HEK293 (cell line): ENCODE results near the gene SLC43A1.

Experiments used
- CTCF ChIA-PET: fragments of 350-600 bp; formaldehyde crosslinking; extraction: SDS; loops from one replicate; lab custom pipeline; 2021; ENCODE audit warnings: antibody characterized with exemption; lab: Yijun Ruan, JAX
- POLR2A ChIA-PET: fragments of 300-600 bp; formaldehyde crosslinking; extraction: SDS; loops from one replicate; lab custom pipeline; 2020; ENCODE audit warnings: antibody characterized with exemption, inconsistent platforms; lab: Yijun Ruan, JAX
- H3K27ac ChIP-seq: fragments of 200-500 bp; sonication (Bioruptor generic); 2 replicates; pipeline ENCODE4 v1.5.1; 2014; ENCODE audit warnings: low read depth, low read length, control low read depth, inconsistent platforms; ENCODE audit errors: extremely low read depth
- H3K36me3 ChIP-seq, 2 experiments: fragments of 200-500 bp in 1 of 2; sonication (Bioruptor generic) in 1 of 2; 1 replicate in 1 of 2; 2 replicates in 1 of 2; pipeline ENCODE4 v1.5.1; 2014 to 2017; ENCODE audit warnings: inconsistent platforms in 2 of 2, low read length in 2 of 2; ENCODE audit not compliant: control insufficient read depth in 2 of 2, insufficient read depth in 1 of 2
- H3K4me1 ChIP-seq: fragments of 200-500 bp; sonication (Bioruptor generic); 2 replicates; pipeline ENCODE4 v1.5.1; 2014; ENCODE audit warnings: mild to moderate bottlenecking, low read length, inconsistent platforms; ENCODE audit not compliant: control insufficient read depth, insufficient read depth
- H3K4me3 ChIP-seq: 2 replicates; pipeline ENCODE4 v1.5.1; 2011; ENCODE audit warnings: low read depth, mild to moderate bottlenecking, control low read depth, low read length, moderate library complexity
- H3K9me3 ChIP-seq: fragments of 200-500 bp; sonication (Bioruptor generic); 2 replicates; pipeline ENCODE4 v1.5.1; 2014; ENCODE audit warnings: low read depth, low read length, inconsistent platforms; ENCODE audit not compliant: control insufficient read depth, insufficient read depth
- GLI4 ChIP-seq: fragments of 450-650 bp; formaldehyde crosslinking; IDR thresholded peaks from 2 replicates; pipeline ENCODE4 v1.5.1; 2016; ENCODE audit warnings: missing biosample characterization, missing genetic modification characterization
- KLF9 ChIP-seq: fragments of 450-650 bp; formaldehyde crosslinking; IDR thresholded peaks from 2 replicates; pipeline ENCODE4 v1.5.1; 2016; ENCODE audit warnings: missing biosample characterization, missing genetic modification characterization, low read depth
- SP3 ChIP-seq: fragments of 450-650 bp; formaldehyde crosslinking; IDR thresholded peaks from 2 replicates; pipeline ENCODE4 v1.5.1; 2016; ENCODE audit warnings: missing biosample characterization, missing genetic modification characterization
- ZBTB17 ChIP-seq: fragments of 450-650 bp; formaldehyde crosslinking; IDR thresholded peaks from 2 replicates; pipeline ENCODE4 v1.5.1; 2016; ENCODE audit warnings: missing biosample characterization, missing genetic modification characterization
- ZBTB7A ChIP-seq: fragments of 450-650 bp; formaldehyde crosslinking; IDR thresholded peaks from 2 replicates; pipeline ENCODE4 v1.5.1; 2016; ENCODE audit warnings: low read depth, missing biosample characterization, missing genetic modification characterization
- ZNF174 ChIP-seq: fragments of 450-650 bp; formaldehyde crosslinking; IDR thresholded peaks from 2 replicates; pipeline ENCODE4 v1.5.0; 2017; ENCODE audit warnings: missing biosample characterization, mild to moderate bottlenecking, missing genetic modification characterization
- ZNF354C ChIP-seq: fragments of 450-650 bp; formaldehyde crosslinking; IDR thresholded peaks from 2 replicates; pipeline ENCODE4 v1.5.1; 2016; ENCODE audit warnings: missing biosample characterization, missing genetic modification characterization, low read depth, borderline replicate concordance
- ZNF426 ChIP-seq: fragments of 450-650 bp; formaldehyde crosslinking; IDR thresholded peaks from 2 replicates; pipeline ENCODE4 v1.5.1; 2017; ENCODE audit warnings: missing biosample characterization, missing genetic modification characterization, mild to moderate bottlenecking, inconsistent platforms, moderate library complexity
- ZNF501 ChIP-seq: fragments of 450-650 bp; formaldehyde crosslinking; IDR thresholded peaks from 2 replicates; pipeline ENCODE4 v1.5.1; 2016; ENCODE audit warnings: missing biosample characterization, missing genetic modification characterization
- ZNF654 ChIP-seq: fragments of 450-650 bp; formaldehyde crosslinking; IDR thresholded peaks from 2 replicates; pipeline ENCODE4 v1.5.1; 2016; ENCODE audit warnings: low read depth, missing biosample characterization, missing genetic modification characterization
- ZNF707 ChIP-seq: fragments of 450-650 bp; formaldehyde crosslinking; IDR thresholded peaks from 2 replicates; pipeline ENCODE4 v1.5.1; 2016; ENCODE audit warnings: missing biosample characterization, missing genetic modification characterization
- ZNF776 ChIP-seq: fragments of 450-650 bp; formaldehyde crosslinking; IDR thresholded peaks from 2 replicates; pipeline ENCODE4 v1.5.0; 2017; ENCODE audit warnings: missing biosample characterization, missing genetic modification characterization, borderline replicate concordance
- ZSCAN23 ChIP-seq: fragments of 450-650 bp; formaldehyde crosslinking; IDR thresholded peaks from 2 replicates; pipeline ENCODE4 v1.5.1; 2016; ENCODE audit warnings: missing biosample characterization, missing genetic modification characterization
- ZSCAN30 ChIP-seq: fragments of 450-650 bp; IDR thresholded peaks from 2 replicates; pipeline ENCODE4 v1.5.1; 2018; ENCODE audit warnings: missing biosample characterization, mild to moderate bottlenecking, missing genetic modification characterization, moderate library complexity
- TF ChIP-seq, protein P1 (sequence below): fragments of 450-650 bp; formaldehyde crosslinking; IDR thresholded peaks from 2 replicates; pipeline ENCODE4 v1.5.1; 2016; ENCODE audit warnings: missing biosample characterization, missing genetic modification characterization
- TF ChIP-seq, protein P2 (sequence below): fragments of 450-650 bp; formaldehyde crosslinking; IDR thresholded peaks from 2 replicates; pipeline ENCODE4 v1.5.1; 2016; ENCODE audit warnings: missing biosample characterization, missing genetic modification characterization
- TF ChIP-seq, protein P3 (sequence below): fragments of 450-650 bp; formaldehyde crosslinking; IDR thresholded peaks from 2 replicates; pipeline ENCODE4 v1.5.0; 2017; ENCODE audit warnings: missing biosample characterization, missing genetic modification characterization, borderline replicate concordance

SLC43A1 gene

GRCh38 chr11:57439786-57440185 lies 75.7 kb downstream of the SLC43A1 start:
- Histone ChIP-seq H3K36me3 (no peaks in the 10 kb centered on the region), H3K4me1 (no peaks in the 10 kb centered on the region), H3K27ac (no peak overlapping the region), H3K4me3 (no peak overlapping the region), H3K9me3 (no peaks in the 10 kb centered on the region)
- POLR2A ChIA-PET, result no interaction called here
- CTCF ChIA-PET, result no interaction called here
- TF ChIP-seq, protein P1, sequence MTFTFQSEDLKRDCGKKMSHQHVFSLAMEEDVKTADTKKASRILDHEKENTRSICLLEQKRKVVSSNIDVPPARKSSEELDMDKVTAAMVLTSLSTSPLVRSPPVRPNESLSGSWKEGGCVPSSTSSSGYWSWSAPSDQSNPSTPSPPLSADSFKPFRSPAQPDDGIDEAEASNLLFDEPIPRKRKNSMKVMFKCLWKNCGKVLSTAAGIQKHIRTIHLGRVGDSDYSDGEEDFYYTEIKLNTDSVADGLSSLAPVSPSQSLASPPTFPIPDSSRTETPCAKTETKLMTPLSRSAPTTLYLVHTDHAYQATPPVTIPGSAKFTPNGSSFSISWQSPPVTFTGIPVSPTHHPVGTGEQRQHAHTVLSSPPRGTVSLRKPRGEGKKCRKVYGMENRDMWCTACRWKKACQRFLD (tag by site-specific recombination), result no peak

DNA sequence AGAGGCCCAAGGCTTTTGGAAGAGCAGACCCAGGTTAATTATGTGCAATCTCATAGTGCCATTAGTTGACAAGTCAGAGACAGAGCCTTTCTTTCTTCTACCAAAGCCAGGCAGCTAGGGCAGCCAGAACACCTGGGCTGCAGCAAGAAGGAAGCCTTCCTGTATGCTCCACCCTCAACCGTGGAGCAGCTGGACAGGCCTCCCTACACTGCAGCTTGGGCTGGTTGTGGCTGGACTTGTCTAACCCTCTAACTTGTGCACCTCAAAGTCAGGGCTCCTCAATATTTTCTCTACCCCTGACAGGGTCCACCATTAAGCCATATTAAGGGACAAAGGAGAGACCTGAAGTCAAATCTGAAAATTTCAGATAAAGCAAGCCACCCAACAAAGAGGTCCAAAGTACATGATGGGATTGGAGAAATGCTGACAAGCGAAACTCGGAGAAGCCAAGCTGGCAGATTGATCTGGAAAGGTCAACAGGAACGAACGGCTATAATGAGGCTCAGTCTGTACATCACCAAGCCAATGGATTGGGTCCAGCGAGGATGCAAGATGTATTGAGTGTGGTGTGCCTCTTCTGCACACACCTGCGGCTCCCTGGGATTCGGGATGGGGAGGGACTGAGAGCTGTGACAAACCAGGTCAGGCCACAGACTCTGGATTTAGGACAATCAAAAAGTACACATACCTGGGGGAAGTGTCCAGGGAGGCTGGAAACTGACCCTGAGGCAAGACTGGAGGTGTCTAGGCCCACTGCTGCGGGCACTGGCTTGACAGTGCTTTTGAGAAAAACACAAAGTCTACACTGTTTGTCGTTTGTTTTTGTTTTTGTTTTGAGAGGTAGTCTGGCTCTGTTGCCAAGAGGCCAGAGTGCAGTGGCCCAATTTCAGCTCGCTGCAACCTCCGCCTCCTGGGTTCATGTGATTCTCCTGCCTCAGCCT lies 76.9 kb downstream of the SLC43A1 start:
- no peaks in the 10 kb centered on the region for H3K4me1 ChIP-seq
- CTCF ChIA-PET, result no interaction called here

DNA sequence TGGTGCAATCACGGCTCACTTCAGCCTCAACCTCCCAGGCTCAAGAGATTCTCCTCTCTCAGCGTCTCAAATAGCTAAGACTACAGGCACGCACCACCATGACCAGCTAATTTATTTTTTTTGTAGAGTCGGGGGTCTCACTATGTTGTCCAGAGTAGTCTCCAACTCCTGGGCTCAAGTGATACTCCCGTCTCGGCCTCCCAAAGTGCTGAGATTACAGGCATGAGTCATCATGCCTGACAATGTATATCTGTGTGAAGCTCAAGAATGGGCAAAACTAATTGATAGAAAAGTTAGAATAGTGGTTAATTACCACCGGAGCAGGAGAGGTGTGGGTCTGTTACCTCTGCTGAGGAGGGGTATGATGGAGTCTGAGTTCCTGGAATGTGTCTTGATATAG lies 79.5 kb downstream of the SLC43A1 start:
- Histone ChIP-seq H3K27ac (no peak overlapping the region), H3K4me3 (no peak overlapping the region), H3K36me3 (no peaks in the 10 kb centered on the region), H3K4me1 (no peaks in the 10 kb centered on the region), H3K9me3 (no peaks in the 10 kb centered on the region)
- ChIA-PET CTCF (interaction anchor here (2.0 kb wide), 1 partner anchor 22 kb away, joined by 8 read pairs; no protein-coding TSS in a partner anchor), POLR2A (no interaction called here)
- TF ChIP-seq, protein P2, sequence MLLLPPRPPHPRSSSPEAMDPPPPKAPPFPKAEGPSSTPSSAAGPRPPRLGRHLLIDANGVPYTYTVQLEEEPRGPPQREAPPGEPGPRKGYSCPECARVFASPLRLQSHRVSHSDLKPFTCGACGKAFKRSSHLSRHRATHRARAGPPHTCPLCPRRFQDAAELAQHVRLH (tag by site-specific recombination), result no peak
- TF ChIP-seq ZNF776, result no peak
- no peak for TF ChIP-seq ZBTB7A (tag by site-specific recombination)
- TF ChIP-seq ZNF354C, result no peak

More for the DNA sequence above, 76.9 kb downstream of the SLC43A1 start:
- H3K27ac ChIP-seq, result no peak overlapping the region
- H3K4me3 ChIP-seq, result no peak overlapping the region
- POLR2A ChIA-PET, result no interaction called here
- H3K36me3 ChIP-seq, result no peaks in the 10 kb centered on the region
- H3K9me3 ChIP-seq, result no peaks in the 10 kb centered on the region
- TF ChIP-seq ZNF501 (tag by site-specific recombination) (no peak), KLF9 (no peak), GLI4 (no peak), ZBTB17 (tag by site-specific recombination) (no peak), ZNF174 (no peak), ZNF426 (tag by site-specific recombination) (no peak), ZNF654 (tag by site-specific recombination) (no peak), ZSCAN30 (tag by site-specific recombination) (no peak), SP3 (no peak), ZNF707 (no peak), ZBTB7A (tag by site-specific recombination) (no peak), ZSCAN23 (tag by site-specific recombination) (no peak)
- TF ChIP-seq, protein P3, sequence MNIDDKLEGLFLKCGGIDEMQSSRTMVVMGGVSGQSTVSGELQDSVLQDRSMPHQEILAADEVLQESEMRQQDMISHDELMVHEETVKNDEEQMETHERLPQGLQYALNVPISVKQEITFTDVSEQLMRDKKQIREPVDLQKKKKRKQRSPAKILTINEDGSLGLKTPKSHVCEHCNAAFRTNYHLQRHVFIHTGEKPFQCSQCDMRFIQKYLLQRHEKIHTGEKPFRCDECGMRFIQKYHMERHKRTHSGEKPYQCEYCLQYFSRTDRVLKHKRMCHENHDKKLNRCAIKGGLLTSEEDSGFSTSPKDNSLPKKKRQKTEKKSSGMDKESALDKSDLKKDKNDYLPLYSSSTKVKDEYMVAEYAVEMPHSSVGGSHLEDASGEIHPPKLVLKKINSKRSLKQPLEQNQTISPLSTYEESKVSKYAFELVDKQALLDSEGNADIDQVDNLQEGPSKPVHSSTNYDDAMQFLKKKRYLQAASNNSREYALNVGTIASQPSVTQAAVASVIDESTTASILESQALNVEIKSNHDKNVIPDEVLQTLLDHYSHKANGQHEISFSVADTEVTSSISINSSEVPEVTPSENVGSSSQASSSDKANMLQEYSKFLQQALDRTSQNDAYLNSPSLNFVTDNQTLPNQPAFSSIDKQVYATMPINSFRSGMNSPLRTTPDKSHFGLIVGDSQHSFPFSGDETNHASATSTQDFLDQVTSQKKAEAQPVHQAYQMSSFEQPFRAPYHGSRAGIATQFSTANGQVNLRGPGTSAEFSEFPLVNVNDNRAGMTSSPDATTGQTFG, result no peak
